Measurements from ENCODE around the gene MYO16.

Gene MYO16

DNA sequence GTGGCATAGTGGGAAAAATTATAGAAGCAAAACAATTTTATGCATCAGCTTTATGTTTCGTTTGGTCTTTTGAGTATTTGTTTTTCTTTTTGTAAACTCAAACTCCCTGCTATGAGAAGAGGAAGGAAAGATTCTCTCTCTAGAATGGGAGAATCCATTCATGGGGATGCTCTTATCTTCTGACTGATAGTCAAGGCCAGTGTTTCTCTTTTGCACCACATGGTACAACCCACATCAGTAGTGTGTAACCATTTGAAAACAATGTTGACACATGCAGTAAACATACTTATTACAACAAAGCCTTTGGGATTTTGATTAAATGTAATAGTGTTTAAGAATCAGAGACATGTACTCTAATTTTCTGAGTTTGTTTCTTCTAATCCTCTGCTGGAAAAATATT is 490.5 kb downstream of the MYO16 start:
- peaks cover 4% of the 10 kb centered on the region for H3K27me3 Mint-ChIP-seq (ENCODE audit: low read depth, poor library complexity)
- no peak for DNase-seq
- no peaks in the 10 kb centered on the region for H3K4me1 Mint-ChIP-seq
- TF ChIP-seq, protein P1, sequence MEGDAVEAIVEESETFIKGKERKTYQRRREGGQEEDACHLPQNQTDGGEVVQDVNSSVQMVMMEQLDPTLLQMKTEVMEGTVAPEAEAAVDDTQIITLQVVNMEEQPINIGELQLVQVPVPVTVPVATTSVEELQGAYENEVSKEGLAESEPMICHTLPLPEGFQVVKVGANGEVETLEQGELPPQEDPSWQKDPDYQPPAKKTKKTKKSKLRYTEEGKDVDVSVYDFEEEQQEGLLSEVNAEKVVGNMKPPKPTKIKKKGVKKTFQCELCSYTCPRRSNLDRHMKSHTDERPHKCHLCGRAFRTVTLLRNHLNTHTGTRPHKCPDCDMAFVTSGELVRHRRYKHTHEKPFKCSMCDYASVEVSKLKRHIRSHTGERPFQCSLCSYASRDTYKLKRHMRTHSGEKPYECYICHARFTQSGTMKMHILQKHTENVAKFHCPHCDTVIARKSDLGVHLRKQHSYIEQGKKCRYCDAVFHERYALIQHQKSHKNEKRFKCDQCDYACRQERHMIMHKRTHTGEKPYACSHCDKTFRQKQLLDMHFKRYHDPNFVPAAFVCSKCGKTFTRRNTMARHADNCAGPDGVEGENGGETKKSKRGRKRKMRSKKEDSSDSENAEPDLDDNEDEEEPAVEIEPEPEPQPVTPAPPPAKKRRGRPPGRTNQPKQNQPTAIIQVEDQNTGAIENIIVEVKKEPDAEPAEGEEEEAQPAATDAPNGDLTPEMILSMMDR (IDR thresholded peaks at IDR 0.05) = no peak
- H3K4me3 Mint-ChIP-seq = no peak overlapping the region
- H3K9me3 Mint-ChIP-seq = no peaks in the 10 kb centered on the region
- H3K27ac Mint-ChIP-seq = no peak overlapping the region
- no peaks in the 10 kb centered on the region for H3K36me3 Mint-ChIP-seq (ENCODE audit: low read depth)

- TF ChIP-seq, protein P1 (IDR thresholded peaks at IDR 0.05) = no peak
- DNase-seq = no peak
- Mint-ChIP-seq H3K4me3 (no peak overlapping the region), H3K36me3 (ENCODE audit: low read depth) (no peaks in the 10 kb centered on the region), H3K4me1 (no peaks in the 10 kb centered on the region), H3K27ac (no peak overlapping the region), H3K9me3 (no peaks in the 10 kb centered on the region), H3K27me3 (ENCODE audit: low read depth, poor library complexity) (peaks cover 4% of the 10 kb centered on the region)
Measured at GRCh38 chr13:109121826-109122225, 492.4 kb downstream of the MYO16 start.

- Mint-ChIP-seq H3K36me3 (ENCODE audit: low read depth) (no peaks in the 10 kb centered on the region), H3K4me1 (no peaks in the 10 kb centered on the region), H3K9me3 (no peaks in the 10 kb centered on the region), H3K27ac (no peak overlapping the region), H3K4me3 (no peak overlapping the region), H3K27me3 (ENCODE audit: low read depth, poor library complexity) (peaks cover 4% of the 10 kb centered on the region)
- TF ChIP-seq, protein P1 (IDR thresholded peaks at IDR 0.05) = no peak
- DNase-seq = no peak
Measured at GRCh38 chr13:109123971-109124370, 494.6 kb downstream of the MYO16 start.

GRCh38 chr13:109126178-109126577 is 496.8 kb downstream of the MYO16 start:
- no peak overlapping the region for H3K4me3 Mint-ChIP-seq
- no peaks in the 10 kb centered on the region for H3K4me1 Mint-ChIP-seq
- TF ChIP-seq, protein P1 (IDR thresholded peaks at IDR 0.05) = no peak
- no peaks in the 10 kb centered on the region for H3K9me3 Mint-ChIP-seq
- peaks cover 3% of the 10 kb centered on the region for H3K27me3 Mint-ChIP-seq (ENCODE audit: low read depth, poor library complexity)
- DNase-seq = no peak
- no peak overlapping the region for H3K27ac Mint-ChIP-seq
- no peaks in the 10 kb centered on the region for H3K36me3 Mint-ChIP-seq (ENCODE audit: low read depth)

- Mint-ChIP-seq H3K27ac (no peak overlapping the region), H3K4me1 (no peaks in the 10 kb centered on the region), H3K4me3 (no peak overlapping the region), H3K36me3 (ENCODE audit: low read depth) (no peaks in the 10 kb centered on the region), H3K27me3 (ENCODE audit: low read depth, poor library complexity) (no peaks in the 10 kb centered on the region), H3K9me3 (no peaks in the 10 kb centered on the region)
- DNase-seq = no peak
- TF ChIP-seq, protein P1 (IDR thresholded peaks at IDR 0.05) = no peak
Measured at GRCh38 chr13:109126891-109127641, 497.7 kb downstream of the MYO16 start.

DNA sequence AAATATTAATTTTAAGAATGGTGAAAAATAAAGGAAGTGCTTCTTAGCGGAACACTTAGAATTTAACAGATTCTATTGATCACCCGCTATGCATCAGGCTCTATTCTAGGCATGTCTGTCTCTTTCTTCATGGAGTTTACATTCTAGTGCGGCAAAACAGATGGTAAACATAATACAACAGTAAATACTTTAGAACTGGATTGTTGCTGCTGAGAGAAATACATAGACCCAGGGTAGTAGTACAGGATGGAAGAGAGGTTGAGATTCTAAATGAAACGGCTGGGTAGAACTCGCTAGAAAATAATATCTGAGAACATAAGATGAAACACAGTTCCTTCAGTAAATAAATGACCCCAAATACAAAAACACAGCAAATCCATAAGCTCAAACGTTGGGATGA is 498.7 kb downstream of the MYO16 start:
- no peaks in the 10 kb centered on the region for H3K36me3 Mint-ChIP-seq (ENCODE audit: low read depth)
- H3K4me1 Mint-ChIP-seq = no peaks in the 10 kb centered on the region
- H3K4me3 Mint-ChIP-seq = no peak overlapping the region
- DNase-seq = no peak
- TF ChIP-seq, protein P1 (IDR thresholded peaks at IDR 0.05) = no peak
- H3K9me3 Mint-ChIP-seq = no peaks in the 10 kb centered on the region
- H3K27me3 Mint-ChIP-seq (ENCODE audit: low read depth, poor library complexity) = no peaks in the 10 kb centered on the region
- H3K27ac Mint-ChIP-seq = no peak overlapping the region

Measured in nephron progenitor cell (in vitro differentiated cells).